D721Med (cell line): ENCODE measurements around the gene GAL3ST2.

Source experiments
- DNase-seq: peaks from one replicate; pipeline ENCODE4 v3.0.0; 2011; ENCODE audit warnings: low spot score; ENCODE audit not compliant: insufficient read length
- FAIRE-seq: peaks from 2 replicates; lab custom pipeline; 2011; peaks lifted over from hg19 to GRCh38; lab: Jason Lieb, UNC
- TF ChIP-seq, protein P1 (sequence below): IDR thresholded peaks from 2 replicates; pipeline ENCODE4 v1.5.1; 2012; ENCODE audit warnings: mild to moderate bottlenecking, control low read depth; ENCODE audit not compliant: insufficient read depth; ENCODE audit errors: missing control alignments

Gene GAL3ST2

DNA sequence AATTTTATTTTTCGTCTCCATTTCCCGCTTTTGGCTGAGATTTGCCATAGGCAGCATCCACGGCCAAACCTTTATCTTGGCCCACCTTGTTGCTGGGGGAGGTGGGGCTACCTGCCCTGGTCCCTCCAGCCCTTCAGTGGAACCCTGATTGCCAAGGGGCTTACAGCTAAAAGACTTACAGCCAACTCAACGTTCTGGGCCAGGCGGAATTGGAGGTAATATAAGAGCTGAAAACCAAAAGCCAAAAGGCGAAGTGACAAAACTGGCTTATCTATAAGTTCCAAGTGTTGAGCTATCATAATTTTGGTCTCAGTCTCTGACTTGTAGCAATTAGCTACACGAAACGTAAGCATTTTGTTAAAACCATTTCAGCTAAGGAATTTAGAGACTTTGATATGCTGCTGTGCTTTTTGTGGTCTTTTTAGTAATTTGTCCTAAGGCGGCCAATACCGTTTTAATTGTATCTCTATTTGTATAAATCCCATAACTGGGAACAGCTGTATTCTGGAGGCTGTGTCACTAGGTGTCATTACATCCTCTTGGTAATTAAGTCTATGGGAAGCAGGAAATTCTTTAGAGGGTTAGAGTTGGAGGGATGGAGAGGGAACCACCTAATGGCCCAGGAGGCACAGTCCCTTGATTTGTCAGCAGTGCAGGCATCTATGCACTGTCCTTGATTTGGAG is 58.0 kb downstream of the GAL3ST2 start:
- FAIRE-seq (no peak), DNase-seq (no peak)
- TF ChIP-seq, protein P1, sequence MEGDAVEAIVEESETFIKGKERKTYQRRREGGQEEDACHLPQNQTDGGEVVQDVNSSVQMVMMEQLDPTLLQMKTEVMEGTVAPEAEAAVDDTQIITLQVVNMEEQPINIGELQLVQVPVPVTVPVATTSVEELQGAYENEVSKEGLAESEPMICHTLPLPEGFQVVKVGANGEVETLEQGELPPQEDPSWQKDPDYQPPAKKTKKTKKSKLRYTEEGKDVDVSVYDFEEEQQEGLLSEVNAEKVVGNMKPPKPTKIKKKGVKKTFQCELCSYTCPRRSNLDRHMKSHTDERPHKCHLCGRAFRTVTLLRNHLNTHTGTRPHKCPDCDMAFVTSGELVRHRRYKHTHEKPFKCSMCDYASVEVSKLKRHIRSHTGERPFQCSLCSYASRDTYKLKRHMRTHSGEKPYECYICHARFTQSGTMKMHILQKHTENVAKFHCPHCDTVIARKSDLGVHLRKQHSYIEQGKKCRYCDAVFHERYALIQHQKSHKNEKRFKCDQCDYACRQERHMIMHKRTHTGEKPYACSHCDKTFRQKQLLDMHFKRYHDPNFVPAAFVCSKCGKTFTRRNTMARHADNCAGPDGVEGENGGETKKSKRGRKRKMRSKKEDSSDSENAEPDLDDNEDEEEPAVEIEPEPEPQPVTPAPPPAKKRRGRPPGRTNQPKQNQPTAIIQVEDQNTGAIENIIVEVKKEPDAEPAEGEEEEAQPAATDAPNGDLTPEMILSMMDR, result no peak

DNA sequence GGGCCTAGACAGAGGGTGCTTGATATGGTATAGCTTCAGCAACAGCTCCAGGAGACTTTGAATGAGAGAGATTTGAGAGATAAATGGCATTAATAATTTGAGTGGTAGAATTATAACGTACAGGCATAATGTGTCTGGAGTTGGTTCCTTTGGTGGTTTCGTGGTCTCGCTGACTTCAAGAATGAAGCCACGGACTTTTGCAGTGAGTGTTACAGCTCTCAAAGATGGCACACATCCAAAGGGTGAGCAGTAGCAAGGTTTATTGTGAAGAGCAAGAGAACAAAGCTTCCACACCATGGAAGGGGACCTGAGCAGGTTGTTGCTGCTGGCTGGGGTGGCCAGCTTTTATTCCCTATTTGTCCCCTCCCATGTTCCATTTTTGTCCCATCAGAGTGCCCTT is 59.0 kb downstream of the GAL3ST2 start:
- TF ChIP-seq, protein P1, result no peak
- FAIRE-seq (no peak), DNase-seq (no peak)

DNA sequence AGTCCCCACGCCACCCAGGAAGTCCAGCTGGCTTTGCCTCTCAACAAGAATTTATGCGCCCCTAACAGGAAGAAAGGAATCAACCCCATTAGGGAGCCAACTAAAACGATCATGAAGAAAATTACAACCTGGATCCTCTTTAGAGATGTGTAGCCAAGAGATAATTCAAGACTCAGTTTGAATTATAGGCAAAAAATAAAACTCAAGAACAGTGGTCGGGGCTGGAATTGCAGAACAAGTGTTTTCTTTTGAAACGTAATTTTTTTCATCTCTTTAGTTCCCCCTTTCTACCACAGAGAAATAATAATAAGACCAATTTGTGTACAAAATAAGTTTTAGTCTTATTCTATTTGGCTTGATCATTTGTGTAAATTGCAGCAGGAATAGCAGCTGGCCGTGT is 59.7 kb downstream of the GAL3ST2 start:
- DNase-seq (no peak), FAIRE-seq (no peak)
- TF ChIP-seq, protein P1, result no peak

DNA sequence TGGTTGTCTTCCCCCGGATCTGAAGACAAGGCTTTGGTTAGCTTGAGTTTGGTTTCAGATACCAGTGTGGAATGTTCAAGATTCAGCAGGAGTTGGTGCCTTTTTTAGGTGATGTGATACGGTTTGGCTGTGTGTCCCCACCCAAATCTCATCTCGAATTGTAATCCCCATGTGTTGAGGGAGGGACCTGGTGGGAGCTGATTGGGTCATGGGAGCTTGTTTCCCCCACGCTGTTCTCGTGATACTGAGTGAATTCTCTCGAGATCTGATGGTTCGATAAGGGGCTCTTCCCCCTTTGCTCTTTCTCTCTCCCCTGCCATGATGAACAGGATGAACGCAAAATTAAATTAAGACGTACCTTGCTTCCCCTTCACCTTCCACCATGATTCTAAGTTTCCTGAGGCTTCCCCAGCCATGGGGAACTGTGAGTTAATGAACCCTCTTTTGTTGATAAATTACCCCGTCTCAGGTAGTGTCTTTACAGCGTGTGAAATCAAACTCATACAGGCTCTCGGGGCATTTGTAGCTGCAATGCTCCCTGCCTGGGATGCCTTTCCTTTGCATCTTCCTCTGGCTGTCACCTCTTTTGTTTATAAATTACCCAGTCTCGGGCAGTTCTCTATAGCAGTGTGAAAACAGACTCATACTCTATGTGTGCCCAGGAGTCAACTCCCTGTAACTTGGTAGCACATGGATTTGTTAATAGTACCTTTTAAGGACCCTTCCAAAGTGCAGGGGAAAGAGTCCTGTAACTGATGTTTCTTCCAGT is 60.8 kb downstream of the GAL3ST2 start:
- no peak for FAIRE-seq
- TF ChIP-seq, protein P1, result no peak
- no peak for DNase-seq

DNA sequence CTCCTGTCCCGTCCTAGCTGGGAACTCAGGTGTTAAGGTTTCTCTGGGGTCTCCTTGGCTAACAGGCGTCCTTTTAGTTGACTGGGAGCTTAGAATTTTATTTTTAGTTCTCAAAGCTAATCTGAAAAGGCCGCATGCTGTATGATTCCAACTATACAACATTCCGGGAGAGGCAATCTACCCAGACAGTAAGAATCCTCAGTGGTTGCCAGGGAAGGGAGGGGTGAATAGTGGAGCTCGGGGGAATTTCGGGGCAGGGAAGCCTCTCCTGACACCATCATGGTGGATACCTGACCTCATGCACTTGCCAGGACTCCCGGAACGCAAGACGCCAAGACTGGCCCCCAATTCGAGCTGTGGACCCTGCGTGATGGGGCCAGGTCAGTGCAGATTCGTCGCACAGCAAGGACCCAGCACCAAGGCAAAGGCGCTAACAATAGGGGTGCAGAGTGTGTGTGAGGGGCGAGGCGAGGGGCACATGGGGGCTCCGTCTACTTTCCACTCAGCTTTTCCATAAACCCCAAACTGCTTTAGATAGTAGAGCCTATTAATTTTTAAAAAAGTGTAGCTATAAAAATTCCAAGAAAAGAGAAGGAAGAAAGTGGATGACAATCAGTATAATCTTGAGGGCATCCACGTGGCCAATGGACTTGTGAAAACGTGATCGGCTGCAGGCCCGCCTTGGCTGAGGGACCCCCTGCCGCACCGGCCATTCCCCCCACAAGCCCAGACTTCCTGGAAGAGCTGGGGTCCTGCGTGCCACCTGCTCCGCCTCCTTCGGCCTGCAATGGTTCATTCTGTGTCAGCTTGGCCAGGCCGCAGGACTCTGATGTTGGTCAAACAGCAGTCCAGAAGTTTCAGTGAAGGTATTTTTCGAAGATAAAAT is 64.8 kb downstream of the GAL3ST2 start:
- DNase-seq (no peak), FAIRE-seq (no peak)
- TF ChIP-seq, protein P1, result no peak

DNA sequence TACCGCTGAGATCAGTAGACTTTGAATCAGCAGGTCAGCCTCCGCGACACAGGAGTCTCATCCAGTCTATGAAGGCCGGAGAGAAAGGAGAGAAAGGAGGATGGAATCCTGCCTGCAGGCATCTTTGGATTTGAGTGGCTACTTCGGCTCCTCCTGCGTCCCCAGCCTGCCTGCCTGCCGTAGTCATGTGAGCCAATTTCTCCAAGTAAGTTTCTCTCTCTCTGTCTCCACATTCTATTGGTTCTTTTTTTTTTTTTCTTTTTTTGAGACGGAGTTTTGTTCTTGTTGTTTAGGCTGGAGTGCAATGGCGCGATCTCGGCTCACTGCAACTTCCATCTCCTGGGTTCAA is 65.4 kb downstream of the GAL3ST2 start:
- DNase-seq (no peak), FAIRE-seq (no peak)
- TF ChIP-seq, protein P1, result no peak
